PC-3 (cell line): ENCODE results near the gene SPEM1.
"Not testable (repeated sequence)": the region's sequence is repeated elsewhere in the genome, so short reads cannot be mapped to it uniquely, and the experiment has no call there.

ENCODE experiments used
- EZH2phosphoT487 ChIP-seq: fragments of 300-600 bp; sonication (generic); IDR thresholded peaks from 2 replicates; pipeline ENCODE4 v1.6.1; 2018; ENCODE audit warnings: mild to moderate bottlenecking, antibody characterized with exemption, low read length, borderline replicate concordance
- TF ChIP-seq, protein P1 (sequence below): fragments of 300-600 bp; sonication (generic); conservative IDR thresholded peaks from 2 replicates; pipeline ENCODE4 v1.5.1; 2017; ENCODE audit warnings: antibody characterized with exemption, low read depth, mild to moderate bottlenecking, low read length

DNA sequence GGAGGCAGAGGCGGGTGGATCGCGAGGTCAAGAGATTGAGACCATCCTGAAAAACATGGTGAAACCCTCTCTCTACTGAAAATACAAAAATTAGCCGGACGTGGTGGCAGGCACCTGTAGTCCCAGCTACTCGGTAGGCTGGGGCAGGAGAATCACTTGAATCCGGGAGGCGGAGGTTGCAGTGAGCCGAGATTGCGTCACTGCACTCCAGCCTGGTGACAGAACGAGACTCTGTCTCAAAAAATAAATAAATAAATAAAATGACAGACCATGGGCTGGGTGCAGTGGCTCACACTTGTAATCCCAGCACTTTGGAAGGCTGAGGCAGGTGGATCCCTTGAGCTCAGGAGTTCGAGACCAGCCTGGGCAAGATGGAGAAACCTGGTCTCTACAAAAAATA lies 49.7 kb downstream of the SPEM1 start:
- TF ChIP-seq EZH2phosphoT487 = not testable (repeated sequence)
- TF ChIP-seq, protein P1, sequence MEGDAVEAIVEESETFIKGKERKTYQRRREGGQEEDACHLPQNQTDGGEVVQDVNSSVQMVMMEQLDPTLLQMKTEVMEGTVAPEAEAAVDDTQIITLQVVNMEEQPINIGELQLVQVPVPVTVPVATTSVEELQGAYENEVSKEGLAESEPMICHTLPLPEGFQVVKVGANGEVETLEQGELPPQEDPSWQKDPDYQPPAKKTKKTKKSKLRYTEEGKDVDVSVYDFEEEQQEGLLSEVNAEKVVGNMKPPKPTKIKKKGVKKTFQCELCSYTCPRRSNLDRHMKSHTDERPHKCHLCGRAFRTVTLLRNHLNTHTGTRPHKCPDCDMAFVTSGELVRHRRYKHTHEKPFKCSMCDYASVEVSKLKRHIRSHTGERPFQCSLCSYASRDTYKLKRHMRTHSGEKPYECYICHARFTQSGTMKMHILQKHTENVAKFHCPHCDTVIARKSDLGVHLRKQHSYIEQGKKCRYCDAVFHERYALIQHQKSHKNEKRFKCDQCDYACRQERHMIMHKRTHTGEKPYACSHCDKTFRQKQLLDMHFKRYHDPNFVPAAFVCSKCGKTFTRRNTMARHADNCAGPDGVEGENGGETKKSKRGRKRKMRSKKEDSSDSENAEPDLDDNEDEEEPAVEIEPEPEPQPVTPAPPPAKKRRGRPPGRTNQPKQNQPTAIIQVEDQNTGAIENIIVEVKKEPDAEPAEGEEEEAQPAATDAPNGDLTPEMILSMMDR = not testable (repeated sequence)
